ENCODE data around the gene RBM26.

Gene RBM26

GRCh38 chr13:79320433-79320832, 85.6 kb downstream of the RBM26 start:
- no peak overlapping the region for H3K4me3 ChIP-seq (ENCODE audit: low read depth, low read length)
- no peak for DNase-seq (ENCODE audit: low read depth)
- TF ChIP-seq CTCF (conservative IDR thresholded peaks at IDR 0.05; ENCODE audit: low read depth, low read length) = no peak

GRCh38 chr13:79318664-79319063, 87.4 kb downstream of the RBM26 start:
- DNase-seq (ENCODE audit: low read depth) = no peak
- no peak for TF ChIP-seq CTCF (conservative IDR thresholded peaks at IDR 0.05; ENCODE audit: low read depth, low read length)

GRCh38 chr13:79317856-79318255, 88.2 kb downstream of the RBM26 start:
- no peak overlapping the region for H3K4me3 ChIP-seq (ENCODE audit: low read depth, low read length)
- no peak for TF ChIP-seq CTCF (conservative IDR thresholded peaks at IDR 0.05; ENCODE audit: low read depth, low read length)
- DNase-seq (ENCODE audit: low read depth) = no peak

More at GRCh38 chr13:79318664-79319063, 87.4 kb downstream of the RBM26 start:
- no peak overlapping the region for H3K4me3 ChIP-seq (ENCODE audit: low read depth, low read length)

GRCh38 chr13:79314652-79315051, 91.4 kb downstream of the RBM26 start:
- TF ChIP-seq CTCF (conservative IDR thresholded peaks at IDR 0.05; ENCODE audit: low read depth, low read length) = no peak
- no peak for DNase-seq (ENCODE audit: low read depth)
- H3K4me3 ChIP-seq (ENCODE audit: low read depth, low read length) = no peak overlapping the region

- DNase-seq (ENCODE audit: low read depth) = peak; percentile 6
- no peak for TF ChIP-seq CTCF (conservative IDR thresholded peaks at IDR 0.05; ENCODE audit: low read depth, low read length)
- no peak overlapping the region for H3K4me3 ChIP-seq (ENCODE audit: low read depth, low read length)
Observed at GRCh38 chr13:79312340-79312855, 93.7 kb downstream of the RBM26 start.

GRCh38 chr13:79311386-79311785, 94.7 kb downstream of the RBM26 start:
- no peak for TF ChIP-seq CTCF (conservative IDR thresholded peaks at IDR 0.05; ENCODE audit: low read depth, low read length)
- DNase-seq (ENCODE audit: low read depth) = peak; percentile 6

GRCh38 chr13:79309690-79310089, 96.4 kb downstream of the RBM26 start:
- no peak overlapping the region for H3K4me3 ChIP-seq (ENCODE audit: low read depth, low read length)
- no peak for DNase-seq (ENCODE audit: low read depth)
- TF ChIP-seq CTCF (conservative IDR thresholded peaks at IDR 0.05; ENCODE audit: low read depth, low read length) = no peak

More at GRCh38 chr13:79311386-79311785, 94.7 kb downstream of the RBM26 start:
- H3K4me3 ChIP-seq (ENCODE audit: low read depth, low read length) = no peak overlapping the region

Data from choroid plexus epithelial cell (primary cell).